NCI-H446 treated with DMSO at 0.1 percent for 48 hours (cell line): Measurements from ENCODE around the gene SLCO2B1.
"Not testable (repeated sequence)": the region's sequence is repeated elsewhere in the genome, so short reads cannot be mapped to it uniquely, and the experiment has no call there.

Experiments
- DNase-seq: peaks from one replicate; lab custom pipeline; 2025; lab: John Stamatoyannopoulos, UW

Gene SLCO2B1

DNA sequence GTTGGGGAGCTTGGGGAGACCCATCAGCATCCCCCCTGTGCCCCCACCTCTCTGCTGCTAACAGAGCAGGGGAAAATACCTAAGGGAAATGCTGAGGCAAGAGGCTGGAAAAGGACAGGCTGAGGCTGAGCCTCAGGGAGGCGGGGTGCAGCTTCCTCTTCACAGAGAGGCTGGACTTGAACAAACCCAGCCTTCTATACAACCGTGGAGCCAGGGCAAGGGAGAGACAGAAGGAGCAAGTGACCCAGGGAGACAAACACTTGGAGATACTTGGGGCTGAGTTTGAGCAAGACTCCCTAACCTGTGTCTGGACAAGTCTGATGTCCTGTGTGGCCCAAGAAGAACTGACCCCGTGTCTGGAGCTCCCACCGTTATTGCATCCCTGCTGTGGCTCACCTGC, at the start of gene SLCO2B1:
TSS of gene SLCO2B1 (plus strand) at position 229 of the 400 bp plus-strand sequence. CDS start 275 bp downstream, outside the sequence.
- DNase-seq: no peak

DNA sequence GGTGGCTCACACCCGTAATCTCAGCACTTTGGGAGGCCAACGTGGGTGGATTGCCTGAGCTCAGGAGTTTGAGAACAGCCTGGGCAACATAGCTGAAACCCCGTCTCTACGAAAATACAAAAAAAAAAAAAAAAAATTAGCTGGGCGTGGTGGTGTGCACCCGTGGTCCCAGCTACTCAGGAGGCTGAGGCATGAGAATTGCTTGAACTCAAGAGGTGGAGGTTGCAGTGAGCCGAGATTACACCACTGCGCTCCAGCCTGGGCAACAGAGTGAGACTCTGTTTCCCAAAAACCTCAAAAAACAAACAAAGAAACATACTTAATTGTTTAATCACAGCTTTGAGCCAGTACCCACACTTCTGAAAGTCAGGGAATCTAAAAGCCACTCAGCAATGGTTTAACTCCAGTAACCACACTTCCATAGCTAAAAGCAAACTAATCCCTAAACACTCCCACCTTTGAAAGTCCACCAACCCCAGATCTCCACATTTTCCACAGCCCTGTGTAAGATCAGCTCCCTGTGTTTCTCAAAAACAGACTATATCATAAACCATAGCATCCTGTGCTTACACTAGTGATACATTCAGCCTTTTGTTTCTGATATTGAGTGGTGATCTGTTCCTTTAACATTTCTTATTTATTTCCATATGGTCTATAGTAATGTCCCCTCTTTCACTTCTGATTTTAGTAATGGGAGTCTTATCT, 49.3 kb upstream of the SLCO2B1 start:
- DNase-seq: no peak

GRCh38 chr11:75103380-75104026, 47.4 kb upstream of the SLCO2B1 start:
- DNase-seq: no peak

DNA sequence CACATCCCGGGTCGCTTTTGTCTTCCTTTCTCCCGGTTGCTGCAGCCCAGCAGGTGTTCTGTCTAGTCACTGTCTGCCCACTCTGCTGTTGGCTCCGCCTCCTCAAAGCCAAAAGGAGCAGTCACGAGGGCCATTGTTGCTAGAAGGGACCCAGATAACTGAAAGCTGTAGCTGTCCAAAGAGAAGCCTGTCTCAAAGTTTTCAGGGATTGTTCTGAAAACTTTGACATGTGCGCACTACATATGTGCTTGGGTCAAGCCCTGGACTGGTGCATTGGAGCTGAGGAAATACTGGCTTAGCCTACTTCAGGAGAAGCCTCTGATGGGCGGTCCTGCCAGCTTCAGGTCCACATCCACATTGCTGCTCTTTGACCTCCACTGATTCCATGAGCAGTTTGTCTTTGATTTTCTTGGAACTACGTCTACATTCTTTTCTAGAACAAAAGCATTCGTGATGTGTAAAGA, 45.4 kb upstream of the SLCO2B1 start:
- no peak for DNase-seq

GRCh38 chr11:75105967-75106681, 44.8 kb upstream of the SLCO2B1 start:
- DNase-seq: not testable (repeated sequence)

GRCh38 chr11:75107187-75107586, 43.7 kb upstream of the SLCO2B1 start:
- no peak for DNase-seq

GRCh38 chr11:75112200-75112599, 38.7 kb upstream of the SLCO2B1 start:
- DNase-seq: no peak

DNA sequence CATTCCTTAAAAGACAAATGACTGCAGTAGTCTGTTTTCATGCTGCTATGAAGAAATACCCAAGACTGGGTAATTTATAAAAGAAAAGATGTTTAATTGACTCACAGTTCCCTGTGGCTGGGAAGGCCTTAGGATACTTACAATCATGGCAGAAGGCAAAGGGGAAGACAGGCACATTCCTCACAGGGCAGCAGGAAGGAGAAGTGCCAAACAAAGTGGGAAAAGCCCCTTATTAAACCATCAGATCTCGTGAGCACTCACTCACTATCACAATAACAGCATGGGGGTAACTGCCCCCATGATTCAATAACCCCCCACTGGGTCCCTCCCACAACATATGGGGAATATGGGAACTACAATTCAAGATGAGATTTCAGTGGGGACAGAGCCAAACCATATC, 37.9 kb upstream of the SLCO2B1 start:
- no peak for DNase-seq

GRCh38 chr11:75114465-75114864, 36.4 kb upstream of the SLCO2B1 start:
- DNase-seq: no peak

GRCh38 chr11:75118577-75118976, 32.3 kb upstream of the SLCO2B1 start:
- no peak for DNase-seq

DNA sequence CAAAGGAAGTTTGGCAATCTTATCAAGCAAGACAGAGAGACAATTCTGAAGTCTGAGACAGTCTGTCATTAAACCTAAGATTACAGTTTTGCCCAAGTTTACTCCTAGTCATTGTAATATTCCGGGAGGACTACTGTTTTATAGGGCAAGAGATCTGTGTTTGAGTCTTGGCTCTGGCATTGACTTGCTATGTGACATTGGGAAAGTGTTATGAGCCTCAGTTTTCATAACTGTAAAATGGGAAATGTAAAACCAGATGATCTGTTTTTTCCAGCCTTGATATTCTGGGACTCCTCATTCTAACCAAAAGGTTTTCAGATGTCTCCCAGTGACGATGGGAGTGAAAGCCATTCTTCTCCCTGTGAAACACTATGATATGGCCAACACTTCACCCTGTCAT, 24.3 kb upstream of the SLCO2B1 start:
- DNase-seq: no peak

DNA sequence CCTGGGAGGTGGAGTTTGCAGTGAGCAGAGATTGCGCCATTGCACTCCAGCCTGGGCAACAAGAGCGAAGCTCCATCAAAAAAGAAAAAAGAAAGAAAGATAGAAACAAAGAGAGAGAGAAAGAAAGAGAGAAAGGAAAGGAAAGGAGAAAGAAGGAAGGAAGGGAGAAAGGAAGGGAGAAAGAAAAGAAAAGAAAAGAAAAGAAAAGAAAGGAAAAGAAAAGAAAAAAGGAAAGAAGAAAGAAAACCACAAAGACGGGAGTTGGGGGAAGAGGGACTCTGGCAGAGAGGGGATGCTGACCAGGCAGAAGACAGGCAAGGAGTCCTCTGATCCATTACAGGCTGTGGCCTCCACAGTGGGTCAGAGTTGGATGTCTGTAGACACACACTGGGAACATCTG, 18.8 kb upstream of the SLCO2B1 start:
- DNase-seq: no peak

DNA sequence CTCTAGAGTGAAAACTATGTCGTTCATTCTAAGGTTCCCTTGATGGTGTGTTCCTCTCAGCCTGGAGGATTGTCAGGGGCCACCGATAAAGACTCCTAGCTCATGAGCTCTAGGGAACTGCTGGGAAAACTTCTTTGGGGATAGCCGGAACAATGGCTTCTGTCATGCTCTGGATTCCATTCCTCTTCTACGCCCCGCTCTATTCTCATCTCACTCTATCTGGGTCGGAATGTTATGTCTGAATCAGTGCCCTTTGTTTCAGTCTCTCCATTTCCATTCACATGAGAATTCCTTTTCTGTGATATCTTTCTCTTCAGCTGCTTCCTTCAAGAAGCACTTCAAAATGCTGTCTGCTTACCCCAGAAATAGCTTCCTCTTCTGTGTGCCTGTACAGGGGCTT, 16.9 kb upstream of the SLCO2B1 start:
- DNase-seq: no peak

GRCh38 chr11:75135021-75135650, 15.8 kb upstream of the SLCO2B1 start:
- no peak for DNase-seq

- no peak for DNase-seq
These were observed 15.3 kb upstream of the SLCO2B1 start for GRCh38 chr11:75135651-75136050.

DNA sequence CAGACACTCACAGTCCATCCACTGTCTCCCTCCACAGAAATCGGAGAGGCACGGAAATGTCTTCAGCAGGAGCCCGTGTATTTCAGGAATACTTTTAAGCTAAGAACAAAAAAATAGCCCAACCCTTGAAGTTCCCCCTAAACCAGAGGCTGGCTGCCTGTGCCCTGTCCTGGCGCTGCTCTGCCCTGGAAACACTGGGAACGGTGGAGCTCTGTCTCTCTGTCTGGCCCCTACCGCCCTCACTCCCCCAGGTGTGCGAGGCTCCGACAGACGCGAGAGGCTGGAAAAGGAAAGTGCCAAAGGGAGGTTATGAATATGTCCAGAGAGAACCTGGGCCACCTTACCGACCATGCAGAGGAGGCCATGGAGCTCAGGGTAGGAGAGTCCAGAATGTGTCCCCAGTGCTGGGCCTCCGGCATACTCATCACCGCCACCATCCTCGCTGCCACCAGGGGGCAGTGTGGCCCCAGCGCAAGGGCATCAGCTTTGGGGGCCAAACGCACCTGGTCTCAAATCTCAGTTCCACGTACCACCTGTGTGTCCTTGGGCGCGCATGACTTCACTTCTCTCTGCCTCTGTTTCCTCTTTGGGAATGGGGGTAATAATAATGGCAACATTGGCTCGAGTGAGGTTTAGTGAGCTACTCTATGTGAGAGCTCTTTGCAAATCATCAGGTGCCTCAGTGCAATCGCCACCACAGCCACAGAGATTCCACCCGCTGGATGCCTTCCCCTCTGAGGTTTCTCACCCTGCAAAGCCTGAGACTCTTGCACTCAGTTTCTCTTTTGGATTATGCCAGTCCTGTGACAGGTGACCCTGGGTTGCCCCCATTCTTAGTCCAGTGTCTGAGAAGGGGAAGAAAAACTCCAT, 10.4 kb upstream of the SLCO2B1 start:
- no peak for DNase-seq

- no peak for DNase-seq
These were observed 9.7 kb upstream of the SLCO2B1 start for GRCh38 chr11:75141166-75141565.

DNA sequence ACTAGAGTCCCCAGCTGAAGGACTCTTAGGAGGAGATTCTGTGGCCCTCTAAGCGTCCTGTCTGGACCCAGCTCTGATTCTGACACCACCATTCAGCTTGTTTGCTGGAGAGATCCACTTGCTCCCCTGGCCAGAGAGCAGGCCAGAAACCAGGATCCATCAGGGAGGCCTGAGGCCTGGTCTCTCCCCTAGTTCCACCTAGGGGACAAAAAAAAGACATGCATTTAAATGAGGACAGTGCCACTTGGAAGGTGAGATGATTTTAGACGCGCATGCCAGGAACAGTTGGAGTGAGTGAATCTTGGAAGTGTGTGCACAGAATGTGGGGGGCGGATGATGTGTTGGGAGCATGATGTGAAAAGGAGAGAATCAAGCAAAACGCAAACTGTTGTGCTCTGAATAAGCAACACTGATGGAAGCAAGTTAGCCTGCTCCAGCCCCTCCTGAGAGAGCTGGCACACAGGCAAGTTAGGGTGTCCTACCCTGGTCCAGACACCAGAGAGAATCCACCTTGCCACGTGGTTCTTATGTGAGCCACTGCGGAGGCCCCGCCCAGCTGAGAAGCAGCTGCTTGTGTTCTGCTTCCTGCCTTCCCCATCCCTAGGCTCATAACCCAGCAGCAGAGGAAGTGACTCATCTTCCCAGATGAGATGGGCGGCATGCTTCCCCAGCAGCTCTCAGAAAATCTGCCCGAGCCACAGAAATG, 8.0 kb upstream of the SLCO2B1 start:
- DNase-seq: peak; percentile 27

DNA sequence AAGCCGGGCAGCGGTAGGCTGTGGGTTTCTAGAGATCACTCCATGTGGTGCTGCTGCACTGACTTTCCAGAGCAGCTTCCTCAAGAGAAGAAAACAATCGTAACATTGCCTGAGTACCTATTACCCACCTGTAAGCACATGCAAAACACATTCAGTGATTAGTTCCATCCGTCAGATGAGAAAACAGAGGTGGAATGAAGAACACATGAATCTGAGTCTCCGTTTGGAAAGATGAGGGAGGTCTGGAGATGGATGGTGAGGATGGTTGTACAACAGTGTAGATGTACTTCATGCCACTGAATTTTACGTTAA, 7.5 kb upstream of the SLCO2B1 start:
- no peak for DNase-seq

GRCh38 chr11:75144716-75145014, 6.2 kb upstream of the SLCO2B1 start:
- no peak for DNase-seq
